ENCODE data around the gene FOXP1.

- TF ChIP-seq CTCF (optimal IDR thresholded peaks at IDR 0.05 in 1 of 3, IDR thresholded peaks at IDR 0.05 in 1 of 3, conservative IDR thresholded peaks at IDR 0.05 in 1 of 3; ENCODE audit: extremely low read depth in 1 of 3, insufficient read depth in 2 of 3, low read length in 3 of 3) (no peak), EZH2 (IDR thresholded peaks at IDR 0.05; ENCODE audit: low read length) (no peak)
These were observed 351.8 kb downstream of the FOXP1 start for GRCh38 chr3:71231680-71232079.

Data from keratinocyte (primary cell).